ENCODE measurements around the gene CNOT11. TPM values are rescaled to one million over a fixed set of nuclear protein-coding genes. Genes with fewer than 3 reads are reported as not detected.
"Not testable (repeated sequence)": the region's sequence is repeated elsewhere in the genome, so short reads cannot be mapped to it uniquely, and the experiment has no call there.

CNOT11 gene
- total RNA-seq, 1 experiment from 2014 or later = 53.1 TPM

DNA sequence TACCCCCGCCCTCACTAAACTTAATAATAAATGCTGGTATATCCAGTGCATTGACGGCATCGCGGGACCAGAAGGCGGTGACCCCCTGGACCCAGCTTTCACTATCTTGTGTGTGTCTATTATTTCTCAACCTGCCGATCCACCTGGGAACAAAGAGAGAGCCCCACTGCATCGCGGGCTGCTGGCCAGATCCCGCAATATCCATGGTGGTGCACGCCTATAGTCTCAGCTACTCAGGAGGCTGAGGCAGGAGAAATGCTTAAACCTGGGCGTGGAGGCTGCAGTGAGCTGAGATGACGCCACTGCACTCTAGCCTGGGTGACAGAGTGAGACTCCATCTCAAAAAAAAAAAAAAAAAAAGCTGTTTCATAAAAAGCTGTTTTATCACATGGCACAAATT, 7.8 kb upstream of the CNOT11 start:
- DNase-seq (ENCODE audit: low read depth) = not testable (repeated sequence)

DNA sequence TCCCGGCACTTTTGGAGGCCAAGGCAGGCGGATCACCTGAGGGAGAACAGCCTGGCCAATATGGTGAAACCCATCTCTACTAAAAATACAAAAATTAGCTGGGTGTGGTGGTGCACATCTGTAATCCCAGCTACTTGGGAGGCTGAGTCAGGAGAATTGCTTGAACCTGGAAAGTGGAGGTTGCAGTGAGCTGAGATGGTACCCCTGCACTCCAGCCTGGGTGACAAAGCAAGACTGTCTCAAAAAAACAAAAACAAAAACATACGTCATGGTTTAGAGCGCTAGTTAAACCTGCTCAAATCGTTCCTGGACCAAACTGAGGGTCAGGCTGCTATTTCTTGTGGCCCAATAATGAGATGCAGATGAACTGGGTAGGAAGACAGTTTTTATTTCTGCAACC, 7.2 kb upstream of the CNOT11 start:
- not testable (repeated sequence) for DNase-seq (ENCODE audit: low read depth)

DNA sequence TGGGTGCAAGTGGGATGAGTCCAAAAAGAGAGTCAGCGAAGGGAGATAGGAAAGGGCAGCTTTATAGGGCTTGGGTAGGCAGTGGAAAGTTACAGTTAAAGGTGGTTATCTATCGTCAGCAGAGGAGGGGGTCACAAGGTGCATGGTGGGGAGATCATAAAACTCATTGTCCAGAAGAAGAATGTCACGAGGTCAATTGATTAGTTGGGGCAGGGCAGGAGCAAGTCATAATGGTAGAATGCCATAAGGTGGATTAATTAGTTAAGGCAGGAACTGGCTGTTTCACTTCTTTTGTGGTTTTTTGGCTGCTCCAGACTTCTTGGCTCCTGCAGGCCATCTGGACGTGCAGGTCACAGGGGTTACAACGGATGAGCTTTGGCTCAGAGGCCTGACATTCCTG, 3.9 kb upstream of the CNOT11 start:
- not testable (repeated sequence) for DNase-seq (ENCODE audit: low read depth)

DNA sequence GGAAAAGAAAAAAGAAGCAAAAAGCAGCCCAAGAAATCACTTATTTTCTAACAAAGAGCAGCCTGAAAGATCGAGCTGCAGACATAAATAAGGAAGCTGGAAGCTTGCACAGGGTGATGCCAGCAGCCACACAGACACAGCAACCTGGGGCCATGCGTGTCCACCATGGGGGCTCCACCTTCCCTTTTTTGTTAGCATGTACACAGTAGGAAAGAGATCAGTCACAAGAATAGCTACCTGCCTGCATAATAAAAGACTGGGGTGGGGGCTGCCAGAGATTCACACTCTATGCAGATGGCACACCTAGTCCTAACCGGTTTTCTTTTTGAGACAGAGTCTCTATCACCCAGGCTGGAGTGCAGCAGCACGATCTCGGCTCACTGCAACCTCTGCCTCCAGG, 2.9 kb upstream of the CNOT11 start:
- no peak for DNase-seq (ENCODE audit: low read depth)

DNA sequence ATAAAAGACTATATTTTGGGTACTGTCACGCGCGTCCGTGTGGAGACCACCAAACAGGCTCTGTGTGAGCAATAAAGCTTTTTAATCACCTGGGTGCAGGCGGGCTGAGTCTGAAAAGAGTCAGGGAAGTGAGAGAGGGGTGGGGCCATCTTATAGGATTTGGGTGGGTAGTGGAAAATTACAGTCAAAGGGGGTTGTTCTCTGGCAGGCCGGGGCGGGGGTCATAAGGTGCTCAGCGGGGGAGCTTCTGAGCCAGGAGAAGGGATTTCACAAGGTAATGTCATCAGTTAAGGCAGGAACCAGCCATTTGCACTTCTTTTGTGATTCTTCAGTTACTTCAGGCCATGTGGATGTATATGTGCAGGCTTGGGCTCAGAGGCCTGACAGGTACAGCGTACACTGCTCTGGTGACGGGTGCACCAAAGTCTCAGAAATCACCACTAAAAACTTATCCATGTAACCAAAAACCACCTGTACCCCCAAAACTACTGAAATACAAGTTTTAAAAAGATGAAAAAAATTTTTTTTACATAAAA, 1.4 kb upstream of the CNOT11 start:
- DNase-seq (ENCODE audit: low read depth) = not testable (repeated sequence)

DNA sequence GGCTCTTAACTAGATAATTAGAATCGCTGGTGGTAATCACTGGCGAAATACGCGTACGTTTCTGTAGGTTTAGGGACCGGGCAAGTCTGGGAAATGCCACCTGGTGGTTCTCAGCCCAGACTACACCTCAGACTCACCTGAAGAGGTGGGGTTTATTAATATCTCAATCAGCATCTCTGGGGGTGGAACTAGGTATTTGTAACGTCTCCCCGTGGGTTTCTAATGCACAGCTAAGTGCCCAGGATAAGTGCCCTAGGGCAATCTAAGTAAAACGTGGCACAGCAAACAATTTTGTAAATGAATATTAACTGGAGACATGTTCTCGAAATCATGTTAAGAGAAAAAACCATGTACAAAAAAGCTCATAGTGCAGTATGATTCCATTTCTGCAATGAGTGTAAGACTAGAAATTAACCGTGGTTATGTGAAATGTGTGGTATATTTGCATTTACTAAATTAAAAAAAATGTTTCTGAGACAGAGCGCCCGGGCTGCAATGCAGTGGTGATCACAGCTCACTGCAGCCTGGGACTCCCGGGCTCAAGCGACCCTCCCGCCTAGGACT, 760 bp upstream of the CNOT11 start:
- DNase-seq (ENCODE audit: low read depth) = no peak

DNA sequence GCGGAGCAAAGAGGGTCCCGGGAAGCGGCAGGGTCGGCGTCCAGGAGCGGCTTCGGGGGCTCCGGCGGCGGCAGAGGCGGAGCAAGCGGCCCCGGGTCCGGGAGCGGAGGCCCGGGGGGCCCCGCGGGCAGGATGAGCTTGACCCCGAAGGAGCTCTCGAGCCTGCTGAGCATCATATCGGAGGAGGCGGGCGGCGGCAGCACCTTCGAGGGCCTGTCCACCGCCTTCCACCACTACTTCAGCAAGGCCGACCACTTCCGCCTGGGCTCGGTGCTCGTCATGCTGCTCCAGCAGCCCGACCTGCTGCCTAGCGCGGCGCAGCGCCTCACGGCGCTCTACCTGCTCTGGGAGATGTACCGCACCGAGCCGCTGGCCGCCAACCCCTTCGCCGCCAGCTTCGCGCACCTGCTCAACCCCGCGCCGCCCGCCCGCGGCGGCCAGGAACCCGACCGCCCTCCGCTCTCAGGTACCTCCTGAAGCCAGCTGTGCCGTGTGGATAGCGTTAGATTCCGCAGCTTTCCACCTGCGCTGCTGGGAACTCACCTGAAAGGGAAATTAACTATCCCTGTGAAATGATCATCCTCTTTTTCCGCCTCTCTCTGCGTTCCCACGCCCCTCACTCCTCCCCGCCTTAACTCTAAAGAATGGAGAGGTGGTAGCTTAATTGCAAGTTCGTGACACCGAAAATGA, 472 bp downstream of the CNOT11 start:
- peak; percentile 39 for DNase-seq (ENCODE audit: low read depth)

DNA sequence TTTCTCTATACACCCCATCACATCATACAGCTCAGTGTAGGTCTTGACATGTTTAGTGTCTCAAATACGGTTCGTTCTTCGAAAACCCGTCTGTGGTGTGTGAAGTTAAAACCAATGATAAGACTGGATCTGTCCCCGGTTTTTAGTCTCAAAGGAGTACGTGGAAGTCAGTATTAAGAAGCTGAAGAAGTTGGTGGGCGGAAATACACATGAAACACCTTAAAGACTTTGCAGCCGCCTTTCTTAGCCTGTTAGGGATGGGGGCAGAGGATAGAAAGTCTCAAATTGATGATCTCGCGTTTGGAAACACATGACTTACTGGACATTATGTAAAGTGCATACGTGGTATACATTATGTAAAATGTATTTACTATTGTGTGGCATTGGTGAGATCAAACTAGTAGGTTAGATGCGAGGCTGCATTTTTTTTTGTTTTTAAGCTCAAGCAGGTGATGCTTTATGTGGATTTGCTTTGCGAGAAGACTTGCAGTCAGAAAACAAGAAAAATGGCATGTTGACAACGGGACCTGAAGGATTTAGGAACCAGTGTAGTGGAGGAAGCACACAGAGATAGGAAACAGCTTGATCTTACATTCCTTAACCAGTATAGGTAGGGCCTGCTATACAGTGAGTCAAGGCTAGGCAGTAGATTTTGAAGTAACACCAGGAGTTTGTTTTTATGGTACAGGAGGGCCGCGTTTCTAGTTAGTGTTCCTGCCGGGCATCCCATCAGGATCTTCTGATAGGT, 1.2 kb downstream of the CNOT11 start:
- DNase-seq (ENCODE audit: low read depth) = no peak

DNA sequence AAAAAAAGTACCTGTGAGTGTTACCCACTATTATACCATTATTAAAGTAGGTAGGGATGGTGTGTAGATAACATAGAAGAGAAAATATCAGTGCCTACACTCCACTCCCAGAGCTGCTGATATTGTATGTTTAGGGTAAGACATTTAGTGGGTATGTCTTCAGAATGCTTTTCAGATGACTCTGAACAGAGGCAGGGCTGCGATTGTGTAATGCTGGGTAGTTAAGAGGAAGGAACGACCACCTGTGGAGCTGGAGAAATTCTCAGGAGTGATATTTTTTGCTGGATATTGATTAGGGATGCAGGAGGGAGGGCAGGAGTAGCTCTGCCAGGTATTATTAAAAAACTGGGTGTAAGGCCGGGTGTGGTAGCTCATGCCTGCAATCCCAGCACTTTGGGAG, 2.8 kb downstream of the CNOT11 start:
- DNase-seq (ENCODE audit: low read depth) = no peak

DNA sequence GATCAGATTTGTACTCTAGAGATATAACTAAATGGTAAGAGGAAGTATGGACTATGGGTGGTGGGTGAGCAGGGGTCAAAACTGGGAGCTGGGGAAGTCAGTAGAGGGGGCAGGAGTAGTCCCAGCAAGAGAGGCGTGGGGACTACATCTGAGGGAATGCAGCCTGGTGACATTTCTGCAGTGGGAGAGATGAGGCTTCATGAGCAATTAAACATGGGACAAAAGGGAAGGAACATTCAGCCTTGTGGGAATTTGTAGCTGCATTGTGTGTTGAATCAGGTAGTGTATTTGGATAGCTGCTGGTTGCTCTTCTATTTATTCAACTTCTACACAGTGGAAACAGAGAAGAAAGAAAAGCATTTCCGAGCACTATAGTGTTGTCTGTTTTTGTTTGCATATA, 3.6 kb downstream of the CNOT11 start:
- no peak for DNase-seq (ENCODE audit: low read depth)

DNA sequence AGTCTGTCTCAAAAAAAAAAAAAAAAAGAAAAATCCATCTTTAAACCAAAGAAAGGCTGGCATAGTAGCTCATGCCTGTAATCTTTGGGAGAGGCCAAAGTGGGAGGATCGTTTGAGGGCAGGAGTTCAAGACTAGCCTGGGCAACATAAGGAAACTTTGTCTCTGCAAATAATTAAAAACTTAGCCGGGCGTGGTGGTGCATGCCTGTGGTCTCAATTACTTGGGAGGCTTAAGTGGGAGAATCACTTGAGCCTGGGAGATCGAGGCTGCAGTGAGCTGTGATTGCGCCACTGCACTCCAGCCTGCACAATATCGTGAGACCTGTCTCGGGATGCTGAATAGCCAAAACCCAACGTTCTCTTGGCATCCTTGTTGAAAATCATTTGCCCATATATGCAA, 6.1 kb downstream of the CNOT11 start:
- no peak for DNase-seq (ENCODE audit: low read depth)

DNA sequence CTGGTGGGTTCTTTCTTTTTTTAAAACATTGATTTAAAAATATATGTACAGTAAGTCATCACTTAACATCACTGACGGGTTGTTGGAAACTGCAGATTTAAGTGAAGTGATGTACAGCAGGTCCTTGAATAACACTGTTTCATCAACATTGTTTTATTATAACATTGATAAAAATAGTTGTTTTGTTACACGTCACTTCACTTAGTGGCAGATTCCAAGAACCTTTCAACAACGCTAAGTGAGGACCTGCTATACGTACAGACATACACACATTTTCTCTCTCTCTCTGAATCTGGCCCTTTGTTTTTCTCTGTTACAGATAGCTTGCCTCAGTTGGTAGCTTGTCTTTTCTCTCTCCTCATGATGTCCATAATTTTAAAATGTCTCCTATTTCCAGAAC, 9.5 kb downstream of the CNOT11 start:
- no peak for DNase-seq (ENCODE audit: low read depth)

DNA sequence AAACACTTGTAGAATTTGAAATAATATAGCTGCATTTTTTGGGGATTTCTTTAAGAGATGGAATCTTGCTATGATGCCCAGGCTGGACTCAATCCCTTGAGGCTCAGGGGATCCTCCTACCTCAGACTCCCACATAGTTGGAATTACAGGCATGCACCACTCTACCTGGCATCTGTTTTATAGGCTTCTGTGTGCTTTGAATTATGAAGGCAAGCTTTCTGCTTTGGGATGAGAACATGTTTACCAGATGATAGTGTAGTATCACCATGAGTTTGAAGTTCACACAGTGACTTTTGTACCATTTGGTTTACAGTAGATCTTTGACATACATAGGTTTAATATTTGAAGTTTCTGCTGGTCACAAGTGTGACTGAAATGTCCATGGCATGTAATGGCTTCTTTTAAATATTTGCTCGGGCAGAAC, 10.7 kb downstream of the CNOT11 start:
- DNase-seq (ENCODE audit: low read depth) = no peak

DNA sequence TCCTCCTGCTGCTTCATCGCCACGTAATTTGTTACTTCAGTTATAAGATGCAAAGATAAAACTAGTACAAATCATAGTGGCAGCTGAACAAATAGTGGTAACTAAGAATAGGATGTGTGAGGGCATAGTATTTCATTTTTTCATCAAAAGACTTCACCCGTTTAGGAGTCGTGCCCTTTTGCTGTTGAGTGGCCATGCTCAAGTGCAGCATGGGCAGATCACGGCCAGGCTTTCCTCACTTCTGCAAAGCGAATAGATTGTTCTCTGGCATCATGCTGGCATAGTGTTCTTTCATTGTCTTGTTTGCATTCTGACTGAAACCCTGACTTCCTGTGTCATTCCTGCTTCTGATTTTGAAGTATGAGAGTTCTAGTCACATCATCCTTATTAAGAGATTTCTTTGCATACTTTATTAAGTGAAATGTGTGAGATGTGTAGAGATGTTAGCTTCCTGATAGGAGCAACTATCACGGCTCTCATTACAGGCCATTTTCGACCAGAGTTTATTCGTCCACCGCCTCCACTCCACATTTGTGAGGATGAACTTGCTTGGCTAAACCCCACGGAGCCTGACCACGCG, 11.8 kb downstream of the CNOT11 start:
- DNase-seq (ENCODE audit: low read depth) = no peak

DNA sequence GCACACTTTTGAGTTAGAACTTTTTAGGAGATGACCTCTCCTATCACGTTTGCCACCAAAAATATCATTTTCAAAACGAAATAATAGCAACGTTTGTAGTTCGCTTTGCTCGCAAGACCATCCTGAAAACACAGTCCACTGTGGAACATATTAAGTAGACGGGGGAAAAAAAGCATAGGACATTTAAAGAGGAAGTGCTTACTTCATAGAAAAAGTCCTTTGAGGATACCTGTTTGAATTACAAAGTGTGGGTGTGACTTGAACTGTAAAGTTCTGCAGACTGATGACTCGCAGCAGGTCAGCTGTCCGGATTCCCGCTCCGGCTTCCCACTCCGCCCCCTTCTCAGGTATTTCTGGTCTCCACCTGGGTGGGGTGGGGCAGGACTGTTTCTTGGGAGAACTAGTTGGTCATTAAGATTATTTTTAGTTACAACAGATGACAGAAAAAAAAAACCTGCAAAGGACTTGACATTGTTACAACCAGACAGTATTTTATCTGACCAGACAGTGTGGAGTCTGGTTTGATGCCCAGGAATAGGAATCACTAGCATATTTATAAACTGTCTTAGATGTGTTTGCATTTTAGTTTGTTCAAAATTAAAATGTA, 13.3 kb downstream of the CNOT11 start:
- DNase-seq (ENCODE audit: low read depth) = no peak

DNA sequence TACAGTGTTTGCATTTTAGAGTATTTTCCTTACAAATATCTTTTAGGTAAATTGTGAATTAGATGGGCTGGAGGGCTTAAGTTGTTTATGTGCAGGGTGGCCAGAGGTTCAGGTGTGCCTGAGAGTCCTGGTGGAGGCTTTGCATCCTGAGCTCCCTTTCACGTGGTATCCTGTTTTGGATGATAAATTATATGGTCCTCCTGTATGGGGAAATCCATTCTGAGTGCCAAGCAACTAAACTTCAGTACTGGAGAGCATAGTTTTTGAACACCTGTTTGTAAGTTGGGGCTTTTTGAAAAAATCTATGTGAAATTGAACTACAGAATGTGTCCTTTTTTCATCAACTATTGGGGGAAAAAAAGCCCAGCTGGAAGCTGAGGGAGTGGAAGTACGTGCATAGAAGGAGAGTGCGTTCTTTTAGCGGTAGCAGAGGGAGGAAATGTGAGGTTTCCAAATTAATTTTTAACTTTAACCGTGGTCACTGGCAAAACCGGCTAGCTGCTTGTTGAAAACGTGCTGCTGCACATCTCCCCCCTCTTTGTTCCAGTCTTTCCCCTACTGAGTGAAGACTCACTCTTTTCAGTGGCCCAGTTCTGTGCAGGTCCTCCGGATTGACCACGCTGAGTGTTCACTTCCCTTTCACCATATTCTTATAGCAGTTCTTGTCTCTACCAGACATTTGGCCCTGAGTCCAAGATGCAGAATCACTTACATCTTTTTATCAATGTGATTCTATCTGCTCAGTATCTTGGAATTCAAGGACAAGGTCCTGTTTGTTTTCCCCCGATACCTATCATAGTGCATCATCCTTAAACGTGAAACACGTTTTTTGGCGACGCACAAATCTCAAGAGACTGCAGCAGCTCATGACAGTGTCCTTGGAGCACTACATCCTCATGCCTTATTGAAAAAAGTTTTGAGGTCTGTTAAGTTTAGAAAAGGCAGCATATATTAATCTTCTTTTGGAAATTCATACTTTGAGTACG, 15.3 kb downstream of the CNOT11 start:
- DNase-seq (ENCODE audit: low read depth) = no peak

DNA sequence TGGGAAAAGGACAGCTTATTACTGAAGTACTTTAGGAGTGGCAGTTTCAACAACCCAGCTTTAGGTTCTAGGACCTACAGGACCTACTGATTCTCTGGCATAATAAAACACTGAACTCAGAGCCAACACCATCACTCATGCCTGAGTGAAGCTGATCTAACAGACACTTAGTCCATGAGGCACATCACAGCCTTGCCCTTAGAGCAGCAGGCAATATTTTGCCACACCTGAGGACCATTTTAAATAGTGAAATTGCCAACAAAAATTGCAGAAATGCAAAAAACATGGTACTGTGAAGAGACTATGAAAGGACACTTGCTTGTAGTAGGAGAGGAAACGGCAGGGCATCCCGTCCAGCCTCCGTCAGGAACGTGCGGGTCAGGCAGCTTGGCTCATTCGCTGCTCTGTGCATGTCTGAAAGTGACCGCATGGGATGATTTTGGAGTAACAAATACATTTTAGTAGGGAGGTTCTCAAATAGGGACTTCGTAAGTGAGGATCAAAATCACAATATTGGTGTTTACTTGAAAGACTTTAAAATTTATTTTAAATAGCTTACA, 18.1 kb downstream of the CNOT11 start:
- no peak for DNase-seq (ENCODE audit: low read depth)

DNA sequence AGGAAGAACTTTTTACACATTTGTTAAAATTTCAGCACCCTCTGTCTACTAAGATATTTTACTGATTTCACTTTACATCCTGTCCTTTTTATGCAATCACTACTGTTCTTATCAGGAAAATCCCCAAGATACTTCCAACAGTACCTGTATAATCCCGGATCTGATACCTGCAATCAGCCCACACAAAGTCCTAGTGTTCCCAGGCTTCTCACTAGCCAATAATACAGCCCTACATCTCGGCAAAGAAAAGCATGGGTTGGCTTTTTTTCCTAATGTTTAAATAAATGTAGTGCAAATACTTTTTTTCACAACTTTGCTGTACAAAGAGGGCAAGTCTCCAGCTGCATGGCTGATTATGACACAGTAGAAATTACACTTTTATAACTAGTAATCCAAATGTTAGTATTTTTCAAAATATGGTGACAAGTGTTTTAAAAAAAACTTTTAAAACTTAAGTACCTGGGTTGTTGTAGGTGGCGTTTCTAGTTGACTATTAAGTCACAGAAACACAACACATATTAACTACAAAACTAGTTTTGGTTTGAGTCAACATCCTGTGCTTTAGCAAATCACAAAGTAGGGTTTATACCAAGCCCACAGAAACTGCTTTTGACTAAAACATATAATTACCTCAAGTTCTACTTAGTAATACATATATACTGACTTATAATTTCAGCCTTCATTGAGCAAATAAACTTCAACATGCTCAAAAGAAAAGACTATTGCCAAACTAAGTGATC, 19.5 kb downstream of the CNOT11 start:
- DNase-seq (ENCODE audit: low read depth) = no peak

DNA sequence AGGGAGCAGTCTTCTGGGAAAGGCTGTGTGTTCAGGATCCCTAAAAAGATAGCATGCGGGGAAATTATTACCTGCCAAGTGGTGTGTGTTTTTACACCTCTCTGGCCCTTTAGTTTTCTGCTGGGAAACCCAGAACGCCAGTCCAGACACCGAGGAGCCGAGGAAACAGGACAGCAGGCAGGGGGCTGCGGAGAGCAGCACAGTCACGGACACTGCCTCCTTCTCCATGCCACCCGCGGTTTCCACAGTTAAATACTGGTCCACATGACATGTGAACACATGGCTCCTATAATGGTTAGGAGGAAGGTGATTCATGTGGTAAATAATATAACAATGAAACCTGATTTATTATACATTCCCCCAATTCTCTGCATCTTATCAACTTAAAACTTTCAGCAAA, 20.4 kb downstream of the CNOT11 start:
- DNase-seq (ENCODE audit: low read depth) = no peak

DNA sequence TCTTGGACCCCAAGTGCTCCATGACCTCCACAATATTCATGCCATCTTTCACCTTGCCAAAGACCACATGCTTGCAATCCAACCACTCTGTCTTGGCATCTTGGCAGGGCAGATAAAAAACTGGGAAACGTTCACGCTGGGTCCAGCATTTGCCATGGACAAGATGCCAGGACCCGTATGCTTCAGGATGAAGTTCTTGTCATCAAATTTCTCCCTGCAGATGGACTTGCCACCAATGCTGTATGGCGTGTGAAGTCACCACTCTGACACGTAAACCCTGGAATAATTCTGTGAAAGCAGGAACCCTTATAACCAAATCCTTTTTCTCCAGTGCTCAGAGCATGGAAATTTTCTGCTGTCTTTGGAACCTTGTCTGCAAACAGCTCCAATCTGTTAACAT, 21.5 kb downstream of the CNOT11 start:
- DNase-seq (ENCODE audit: low read depth) = no peak
